Ascending aorta (tissue), 2 donors: Measurements from ENCODE around the gene TACR2. TPM values are rescaled to one million over a fixed set of nuclear protein-coding genes. Genes with fewer than 3 reads are reported as not detected.

ENCODE experiments used
- DNase-seq, 2 donors: peaks; one replicate each; pipeline ENCODE4 v3.0.0-alpha.2; 2019; ENCODE audit warnings: low spot score in 2 of 2
- H3K27ac ChIP-seq, 2 donors: fragments of 200-600 bp; sonication (generic); one replicate each; pipeline ENCODE4 v1.5.1; 2016 to 2017; ENCODE audit warnings: mild to moderate bottlenecking in 1 of 2
- H3K27me3 ChIP-seq: fragments of 200-600 bp; sonication (generic); one replicate; pipeline ENCODE4 v1.5.1; 2017
- H3K36me3 ChIP-seq, 2 donors: fragments of 200-600 bp; sonication (generic); one replicate each; pipeline ENCODE4 v1.5.1; 2016
- H3K4me1 ChIP-seq, 2 donors: fragments of 200-600 bp; sonication (generic); one replicate each; pipeline ENCODE4 v1.5.1; 2016 to 2017; ENCODE audit warnings: mild to moderate bottlenecking in 1 of 2
- H3K4me3 ChIP-seq, 2 donors: fragments of 200-600 bp; sonication (generic); one replicate each; pipeline ENCODE4 v1.5.1; 2016 to 2017; ENCODE audit warnings: mild to moderate bottlenecking in 1 of 2
- H3K9me3 ChIP-seq, 2 donors: fragments of 200-600 bp; sonication (generic); one replicate each; pipeline ENCODE4 v1.5.1; 2016
- CTCF ChIP-seq, 3 experiments: fragments of 200-600 bp in 2 of 3; fragments of 450-650 bp in 1 of 3; sonication (generic) in 2 of 3; IDR thresholded peaks; one replicate each; pipeline ENCODE4 v1.5.1; 2016 to 2019; ENCODE audit warnings: antibody characterized with exemption in 3 of 3, mild to moderate bottlenecking in 1 of 3, moderate library complexity in 1 of 3
- intact Hi-C: fragments of 100-400 bp; cut with DNase I; formaldehyde crosslinking; loops from one replicate; pipeline ENCODE4 v1.15.1; 2023
- total RNA-seq: library from RNA; depleted of rRNA; stranded (reverse); fragments of >200 nt; gene quantifications from one replicate; pipeline ENCODE4 v1.1.0, GENCODE V29; 2016

The TACR2 gene
- total RNA-seq, 1 donor from 2014 or later, result not detected

- H3K27ac ChIP-seq, result peak overlapping the region; percentile 83 to 95
- no peaks in the 10 kb centered on the region for H3K27me3 ChIP-seq
- no peak overlapping the region for H3K4me3 ChIP-seq
- no peak for TF ChIP-seq CTCF (IDR thresholded peaks at IDR 0.05)
- peaks cover 5 to 26% of the 10 kb centered on the region in 2 donors for H3K4me1 ChIP-seq
- H3K9me3 ChIP-seq, result no peaks in the 10 kb centered on the region
- no peak for DNase-seq
- H3K36me3 ChIP-seq, result peaks cover 32 to 40% of the 10 kb centered on the region in 2 donors
- intact Hi-C loops, result loop anchor here (5.0 kb wide), 3 partner anchors 228 to 412 kb away; partner anchors contain the start of gene FAM241B
These were observed 11.9 kb downstream of the TACR2 start for GRCh38 chr10:69404786-69405185.

- no peaks in the 10 kb centered on the region for H3K27me3 ChIP-seq
- no peak overlapping the region for H3K4me3 ChIP-seq
- peaks cover 5 to 24% of the 10 kb centered on the region in 2 donors for H3K4me1 ChIP-seq
- intact Hi-C loops, result no loop called here
- no peak overlapping the region for H3K27ac ChIP-seq
- peaks cover 45 to 53% of the 10 kb centered on the region in 2 donors for H3K36me3 ChIP-seq
- no peak for DNase-seq
- no peaks in the 10 kb centered on the region for H3K9me3 ChIP-seq
- no peak for TF ChIP-seq CTCF (IDR thresholded peaks at IDR 0.05)
These were observed 13.2 kb downstream of the TACR2 start for GRCh38 chr10:69403519-69403918.

- no peak for DNase-seq
- intact Hi-C loops, result no loop called here
- TF ChIP-seq CTCF (IDR thresholded peaks at IDR 0.05), result no peak
- no peaks in the 10 kb centered on the region for H3K27me3 ChIP-seq
- peaks cover 49 to 58% of the 10 kb centered on the region in 2 donors for H3K36me3 ChIP-seq
- H3K4me1 ChIP-seq, result peaks cover 5 to 20% of the 10 kb centered on the region in 2 donors
- H3K27ac ChIP-seq, result peak overlapping the region; percentile 12 to 26
- no peak overlapping the region for H3K4me3 ChIP-seq
- no peaks in the 10 kb centered on the region for H3K9me3 ChIP-seq
These were observed 13.7 kb downstream of the TACR2 start for GRCh38 chr10:69403066-69403465.

GRCh38 chr10:69402386-69402785, 14.3 kb downstream of the TACR2 start:
- no peak for TF ChIP-seq CTCF (IDR thresholded peaks at IDR 0.05)
- peak overlapping the region in 1 of 2 donors; percentile 26 for H3K27ac ChIP-seq
- H3K9me3 ChIP-seq, result no peaks in the 10 kb centered on the region
- no peak overlapping the region for H3K4me3 ChIP-seq
- DNase-seq, result no peak
- peaks cover 50 to 63% of the 10 kb centered on the region in 2 donors for H3K36me3 ChIP-seq
- intact Hi-C loops, result no loop called here
- H3K4me1 ChIP-seq, result peaks cover 5 to 16% of the 10 kb centered on the region in 2 donors
- no peaks in the 10 kb centered on the region for H3K27me3 ChIP-seq

- no peak for DNase-seq
- H3K4me3 ChIP-seq, result no peak overlapping the region
- no peaks in the 10 kb centered on the region for H3K9me3 ChIP-seq
- no peaks in the 10 kb centered on the region for H3K27me3 ChIP-seq
- intact Hi-C loops, result no loop called here
- H3K27ac ChIP-seq, result no peak overlapping the region
- peaks cover 60 to 73% of the 10 kb centered on the region in 2 donors for H3K36me3 ChIP-seq
- TF ChIP-seq CTCF (IDR thresholded peaks at IDR 0.05), result no peak
- peaks cover 0 to 8% of the 10 kb centered on the region in 2 donors for H3K4me1 ChIP-seq
These were observed 15.3 kb downstream of the TACR2 start for GRCh38 chr10:69401416-69401815.

GRCh38 chr10:69400936-69401335, 15.8 kb downstream of the TACR2 start:
- intact Hi-C loops, result no loop called here
- H3K27ac ChIP-seq, result no peak overlapping the region
- H3K27me3 ChIP-seq, result no peaks in the 10 kb centered on the region
- no peak overlapping the region for H3K4me3 ChIP-seq
- H3K9me3 ChIP-seq, result no peaks in the 10 kb centered on the region
- DNase-seq, result no peak
- H3K4me1 ChIP-seq, result peaks cover 0 to 4% of the 10 kb centered on the region in 2 donors
- TF ChIP-seq CTCF (IDR thresholded peaks at IDR 0.05), result no peak
- peaks cover 61 to 78% of the 10 kb centered on the region in 2 donors for H3K36me3 ChIP-seq
